SU-DHL-6 (cell line): ENCODE results near the gene RTEL1.

ENCODE experiments used
- H2AFZ ChIP-seq: fragments of 200-600 bp; sonication (generic); 2 replicates; pipeline ENCODE4 v1.6.1; 2014; ENCODE audit warnings: low read depth, mild to moderate bottlenecking, moderate library complexity, mixed read lengths, antibody characterized with exemption, low read length; ENCODE audit not compliant: severe bottlenecking
- H3F3A ChIP-seq: fragments of 200-600 bp; shearing (Covaris generic); 2 replicates; pipeline ENCODE4 v1.6.0; 2016; ENCODE audit warnings: antibody characterized with exemption, mild to moderate bottlenecking; ENCODE audit not compliant: insufficient read depth
- H3K27ac ChIP-seq: fragments of 200-600 bp; sonication (generic); 2 replicates; pipeline ENCODE4 v1.5.1; 2016; ENCODE audit warnings: low read depth, mild to moderate bottlenecking, low read length, moderate library complexity, mixed read lengths
- H3K27me3 ChIP-seq: fragments of 200-600 bp; sonication (generic), shearing (Covaris generic); 2 replicates; pipeline ENCODE4 v1.6.0; 2014; ENCODE audit warnings: mild to moderate bottlenecking, low read length
- H3K36me3 ChIP-seq: fragments of 200-600 bp; sonication (generic); 2 replicates; pipeline ENCODE4 v1.6.1; 2014; ENCODE audit warnings: mild to moderate bottlenecking, low read length, mixed read lengths
- H3K4me2 ChIP-seq: fragments of 300-600, 200-600 bp; shearing (Covaris generic), sonication (generic); 2 replicates; pipeline ENCODE4 v1.6.0; 2014; ENCODE audit warnings: low read length, low read depth, mild to moderate bottlenecking; ENCODE audit not compliant: poor library complexity, severe bottlenecking
- H3K4me3 ChIP-seq: fragments of 200-600 bp; sonication (generic); 2 replicates; pipeline ENCODE4 v1.5.1; 2014; ENCODE audit warnings: antibody characterized with exemption, low read length, mild to moderate bottlenecking, mixed read lengths; ENCODE audit not compliant: insufficient read depth, poor library complexity, severe bottlenecking
- H3K79me2 ChIP-seq: fragments of 200-600 bp; sonication (generic); 2 replicates; pipeline ENCODE4 v1.6.1; 2014; ENCODE audit warnings: mild to moderate bottlenecking, low read length, moderate library complexity; ENCODE audit not compliant: insufficient read depth
- H3K9ac ChIP-seq: fragments of 200-600 bp; sonication (generic); 2 replicates; pipeline ENCODE4 v1.7.0; 2014; ENCODE audit warnings: mild to moderate bottlenecking, low read length
- H3K9me2 ChIP-seq: fragments of 200-600 bp; sonication (generic); replicated peaks from 2 replicates; pipeline ENCODE4 v1.6.1; 2014; ENCODE audit warnings: low read length; ENCODE audit not compliant: insufficient read depth
- H3K9me3 ChIP-seq: fragments of 200-600 bp; sonication (generic); 2 replicates; pipeline ENCODE4 v1.6.1; 2014; ENCODE audit warnings: low read length, mixed read lengths; ENCODE audit not compliant: insufficient read depth
- H4K20me1 ChIP-seq: fragments of 200-600 bp; sonication (generic); 2 replicates; pipeline ENCODE4 v1.6.1; 2014; ENCODE audit warnings: low read depth, mild to moderate bottlenecking, antibody characterized with exemption, low read length, moderate library complexity, mixed read lengths
- CTCF ChIP-seq: fragments of 200-600 bp; sonication (generic); IDR thresholded peaks from one replicate; pipeline ENCODE4 v1.5.1; 2017; ENCODE audit warnings: antibody characterized with exemption, mild to moderate bottlenecking, low read length, moderate library complexity; ENCODE audit not compliant: insufficient read depth, poor library complexity, severe bottlenecking
- EZH2phosphoT487 ChIP-seq: fragments of 200-600 bp; sonication (generic), shearing (Covaris generic); conservative IDR thresholded peaks from 2 replicates; pipeline ENCODE4 v1.6.1; 2018; ENCODE audit warnings: mild to moderate bottlenecking, antibody characterized with exemption, low read length, moderate library complexity, mixed read lengths

The RTEL1 gene

GRCh38 chr20:63660622-63661021 is 2.5 kb downstream of the RTEL1 start:
- TF ChIP-seq EZH2phosphoT487 (no peak), CTCF (no peak)

GRCh38 chr20:63661108-63661507 is 3.0 kb downstream of the RTEL1 start:
- Histone ChIP-seq H3F3A (no peaks in the 10 kb centered on the region), H3K9me2 (no peaks in the 10 kb centered on the region), H4K20me1 (no peaks in the 10 kb centered on the region), H3K9ac (no peak overlapping the region), H3K27me3 (no peaks in the 10 kb centered on the region), H2AFZ (no peak overlapping the region), H3K4me3 (no peak overlapping the region), H3K79me2 (peaks cover 13% of the 10 kb centered on the region), H3K4me2 (no peak overlapping the region), H3K36me3 (no peaks in the 10 kb centered on the region), H3K27ac (no peak overlapping the region), H3K9me3 (no peaks in the 10 kb centered on the region)
- no peak for TF ChIP-seq EZH2phosphoT487
- no peak for TF ChIP-seq CTCF

More at GRCh38 chr20:63660622-63661021, 2.5 kb downstream of the RTEL1 start:
- no peaks in the 10 kb centered on the region for H3F3A ChIP-seq
- H3K79me2 ChIP-seq: peaks cover 13% of the 10 kb centered on the region
- H3K4me2 ChIP-seq: no peak overlapping the region
- no peaks in the 10 kb centered on the region for H4K20me1 ChIP-seq
- no peak overlapping the region for H3K27ac ChIP-seq
- no peaks in the 10 kb centered on the region for H3K27me3 ChIP-seq
- H3K4me3 ChIP-seq: no peak overlapping the region
- H2AFZ ChIP-seq: no peak overlapping the region
- no peak overlapping the region for H3K9ac ChIP-seq
- no peaks in the 10 kb centered on the region for H3K9me3 ChIP-seq
- no peaks in the 10 kb centered on the region for H3K36me3 ChIP-seq
- no peaks in the 10 kb centered on the region for H3K9me2 ChIP-seq

GRCh38 chr20:63661959-63662812 is 4.1 kb downstream of the RTEL1 start:
- Histone ChIP-seq H3K9me2 (no peaks in the 10 kb centered on the region), H3K4me3 (no peak overlapping the region), H3K36me3 (no peaks in the 10 kb centered on the region), H3K27me3 (no peaks in the 10 kb centered on the region), H3K4me2 (no peak overlapping the region), H2AFZ (no peak overlapping the region), H3F3A (no peaks in the 10 kb centered on the region), H3K9ac (no peak overlapping the region), H4K20me1 (no peaks in the 10 kb centered on the region), H3K79me2 (peaks cover 13% of the 10 kb centered on the region), H3K27ac (no peak overlapping the region), H3K9me3 (no peaks in the 10 kb centered on the region)
- no peak for TF ChIP-seq CTCF
- no peak for TF ChIP-seq EZH2phosphoT487
